Suprapubic skin (tissue), 3 donors: ENCODE results near the gene SMC5.

Experiments used
- POLR2AphosphoS5 ChIP-seq, 3 donors: sonication (generic); formaldehyde crosslinking; IDR thresholded peaks; one replicate each; pipeline ENCODE4 v1.6.1; 2017; ENCODE audit warnings: antibody characterized with exemption in 3 of 3
- TF ChIP-seq, protein P1 (sequence below), 2 donors: fragments of 200-600 bp in 1 of 2; fragments of 450-650 bp in 1 of 2; sonication (generic) in 1 of 2; IDR thresholded peaks; one replicate each; pipeline ENCODE4 v1.5.1; 2016 to 2019; ENCODE audit warnings: antibody characterized with exemption in 2 of 2, mild to moderate bottlenecking in 1 of 2, moderate library complexity in 1 of 2

DNA sequence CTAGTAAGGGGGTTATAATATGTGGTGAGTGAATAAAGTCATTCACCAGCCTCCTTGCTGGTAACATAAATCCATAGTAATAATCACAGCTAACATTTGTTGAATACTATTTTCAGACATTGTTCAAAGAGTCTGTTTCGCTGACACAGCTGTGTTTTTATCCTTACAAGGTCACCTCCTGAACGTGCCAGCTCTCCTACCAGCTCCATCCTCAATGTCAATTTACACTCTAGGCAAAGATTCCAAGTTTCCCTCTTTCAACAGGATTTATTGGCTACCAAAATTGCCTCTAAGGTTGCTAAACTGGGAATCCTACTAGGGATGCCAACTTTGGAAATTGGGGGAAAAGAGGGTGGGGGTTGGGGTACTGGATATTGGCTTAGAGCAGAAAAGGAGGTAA, 30.7 kb upstream of the SMC5 start:
- TF ChIP-seq, protein P1, sequence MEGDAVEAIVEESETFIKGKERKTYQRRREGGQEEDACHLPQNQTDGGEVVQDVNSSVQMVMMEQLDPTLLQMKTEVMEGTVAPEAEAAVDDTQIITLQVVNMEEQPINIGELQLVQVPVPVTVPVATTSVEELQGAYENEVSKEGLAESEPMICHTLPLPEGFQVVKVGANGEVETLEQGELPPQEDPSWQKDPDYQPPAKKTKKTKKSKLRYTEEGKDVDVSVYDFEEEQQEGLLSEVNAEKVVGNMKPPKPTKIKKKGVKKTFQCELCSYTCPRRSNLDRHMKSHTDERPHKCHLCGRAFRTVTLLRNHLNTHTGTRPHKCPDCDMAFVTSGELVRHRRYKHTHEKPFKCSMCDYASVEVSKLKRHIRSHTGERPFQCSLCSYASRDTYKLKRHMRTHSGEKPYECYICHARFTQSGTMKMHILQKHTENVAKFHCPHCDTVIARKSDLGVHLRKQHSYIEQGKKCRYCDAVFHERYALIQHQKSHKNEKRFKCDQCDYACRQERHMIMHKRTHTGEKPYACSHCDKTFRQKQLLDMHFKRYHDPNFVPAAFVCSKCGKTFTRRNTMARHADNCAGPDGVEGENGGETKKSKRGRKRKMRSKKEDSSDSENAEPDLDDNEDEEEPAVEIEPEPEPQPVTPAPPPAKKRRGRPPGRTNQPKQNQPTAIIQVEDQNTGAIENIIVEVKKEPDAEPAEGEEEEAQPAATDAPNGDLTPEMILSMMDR (IDR thresholded peaks at IDR 0.05): no peak
- no peak for TF ChIP-seq POLR2AphosphoS5 (IDR thresholded peaks at IDR 0.05)
